CD4-positive, alpha-beta T cell treated with Interleukin-6 at 100 ng/mL for 8 hours (primary cell): ENCODE results near the gene LITAF.

ENCODE experiments used
- DNase-seq: peaks from one replicate; pipeline ENCODE4 v3.0.0-alpha.2; 2020; ENCODE audit warnings: mixed read lengths, low spot score

LITAF gene

GRCh38 chr16:11550791-11551498, 35.8 kb downstream of the LITAF start:
- DNase-seq: no peak

GRCh38 chr16:11547118-11547916, 39.4 kb downstream of the LITAF start:
- DNase-seq: no peak

- no peak for DNase-seq
Measured at GRCh38 chr16:11546608-11547061, 40.1 kb downstream of the LITAF start.

- DNase-seq: no peak
Measured at GRCh38 chr16:11543661-11544393, 42.9 kb downstream of the LITAF start.

GRCh38 chr16:11542069-11542744, 44.5 kb downstream of the LITAF start:
- no peak for DNase-seq

- DNase-seq: no peak
Measured at GRCh38 chr16:11539641-11540050, 47.1 kb downstream of the LITAF start.

GRCh38 chr16:11538880-11539279, 47.8 kb downstream of the LITAF start:
- no peak for DNase-seq

GRCh38 chr16:11536104-11536866, 50.4 kb downstream of the LITAF start:
- DNase-seq: no peak

GRCh38 chr16:11535494-11535893, 51.2 kb downstream of the LITAF start:
- DNase-seq: no peak

- no peak for DNase-seq
Measured at GRCh38 chr16:11534262-11534661, 52.5 kb downstream of the LITAF start.

GRCh38 chr16:11533588-11533987, 53.1 kb downstream of the LITAF start:
- no peak for DNase-seq

GRCh38 chr16:11530171-11530940, 56.4 kb downstream of the LITAF start:
- DNase-seq: no peak

GRCh38 chr16:11529285-11529684, 57.4 kb downstream of the LITAF start:
- no peak for DNase-seq

- DNase-seq: no peak
Measured at GRCh38 chr16:11528053-11528452, 58.7 kb downstream of the LITAF start.

GRCh38 chr16:11526655-11527350, 59.9 kb downstream of the LITAF start:
- no peak for DNase-seq

GRCh38 chr16:11524098-11524760, 62.5 kb downstream of the LITAF start:
- DNase-seq: no peak

GRCh38 chr16:11521055-11521454, 65.7 kb downstream of the LITAF start:
- DNase-seq: no peak

- DNase-seq: no peak
Measured at GRCh38 chr16:11520442-11520841, 66.3 kb downstream of the LITAF start.

GRCh38 chr16:11517961-11518360, 68.8 kb downstream of the LITAF start:
- DNase-seq: no peak
